ENCODE measurements around the gene FBXL17. TPM values are rescaled to one million over a fixed set of nuclear protein-coding genes. Genes with fewer than 3 reads are reported as not detected.

The FBXL17 gene
- total RNA-seq, 4 donors from 2014 or later, result 11.5 to 28.6 (median 19.9) TPM

- Histone ChIP-seq H3K27ac (no peak overlapping the region), H3K36me3 (no peaks in the 10 kb centered on the region), H3K27me3 (no peaks in the 10 kb centered on the region), H3K4me1 (no peaks in the 10 kb centered on the region), H3K4me3 (no peak overlapping the region), H3K9me3 (no peaks in the 10 kb centered on the region)
- intact Hi-C loops (cut with DNase I; ENCODE audit: low total_unique reads), result no loop called here
- DNase-seq, result no peak
- TF ChIP-seq POLR2A (IDR thresholded peaks at IDR 0.05) (no peak), CTCF (IDR thresholded peaks at IDR 0.05) (no peak)
These were observed 526.7 kb downstream of the FBXL17 start for GRCh38 chr5:107855171-107855570.

GRCh38 chr5:107853696-107854095, 528.2 kb downstream of the FBXL17 start:
- no peak for DNase-seq
- intact Hi-C loops (cut with DNase I; ENCODE audit: low total_unique reads), result no loop called here
- Histone ChIP-seq H3K27ac (no peak overlapping the region), H3K4me3 (no peak overlapping the region), H3K27me3 (no peaks in the 10 kb centered on the region), H3K36me3 (no peaks in the 10 kb centered on the region), H3K9me3 (peaks cover 0 to 2% of the 10 kb centered on the region in 2 donors), H3K4me1 (no peaks in the 10 kb centered on the region)
- no peak for TF ChIP-seq POLR2A (IDR thresholded peaks at IDR 0.05)
- TF ChIP-seq CTCF (IDR thresholded peaks at IDR 0.05), result no peak

- Histone ChIP-seq H3K36me3 (no peaks in the 10 kb centered on the region), H3K9me3 (peaks cover 0 to 5% of the 10 kb centered on the region in 2 donors), H3K27me3 (no peaks in the 10 kb centered on the region), H3K4me3 (no peak overlapping the region), H3K4me1 (no peaks in the 10 kb centered on the region), H3K27ac (no peak overlapping the region)
- intact Hi-C loops (cut with DNase I; ENCODE audit: low total_unique reads), result no loop called here
- no peak for DNase-seq
- no peak for TF ChIP-seq POLR2A (IDR thresholded peaks at IDR 0.05)
- no peak for TF ChIP-seq CTCF (IDR thresholded peaks at IDR 0.05)
These were observed 528.9 kb downstream of the FBXL17 start for GRCh38 chr5:107853031-107853430.

GRCh38 chr5:107849118-107849517, 532.8 kb downstream of the FBXL17 start:
- no peak overlapping the region for H3K4me3 ChIP-seq
- TF ChIP-seq POLR2A (IDR thresholded peaks at IDR 0.05), result no peak
- no peak for TF ChIP-seq CTCF (IDR thresholded peaks at IDR 0.05)
- H3K9me3 ChIP-seq, result peaks cover 0 to 5% of the 10 kb centered on the region in 2 donors
- no peaks in the 10 kb centered on the region for H3K4me1 ChIP-seq
- H3K27ac ChIP-seq, result no peak overlapping the region
- intact Hi-C loops (cut with DNase I; ENCODE audit: low total_unique reads), result no loop called here
- H3K36me3 ChIP-seq, result no peaks in the 10 kb centered on the region
- no peaks in the 10 kb centered on the region for H3K27me3 ChIP-seq
- DNase-seq, result no peak

- Histone ChIP-seq H3K4me1 (no peaks in the 10 kb centered on the region), H3K36me3 (no peaks in the 10 kb centered on the region), H3K27me3 (no peaks in the 10 kb centered on the region), H3K27ac (no peak overlapping the region), H3K9me3 (no peaks in the 10 kb centered on the region), H3K4me3 (no peak overlapping the region)
- TF ChIP-seq POLR2A (IDR thresholded peaks at IDR 0.05) (no peak), CTCF (IDR thresholded peaks at IDR 0.05) (no peak)
- DNase-seq, result no peak
- intact Hi-C loops (cut with DNase I; ENCODE audit: low total_unique reads), result no loop called here
These were observed 541.3 kb downstream of the FBXL17 start for GRCh38 chr5:107840592-107840991.
